ENCODE measurements around the gene FXYD6.

- no peak for TF ChIP-seq POLR2H (tag; IDR thresholded peaks at IDR 0.05; ENCODE audit: low read depth)
- no peak for TF ChIP-seq REST (IDR thresholded peaks at IDR 0.05; ENCODE audit: borderline replicate concordance)
- no peak for TF ChIP-seq REST (CRISPR knock-in tag; IDR thresholded peaks at IDR 0.05; ENCODE audit: low read depth)
- TF ChIP-seq SIX5 (IDR thresholded peaks at IDR 0.05; ENCODE audit: borderline replicate concordance in 1 of 2, insufficient read depth in 1 of 2, low read depth in 1 of 2, low read length in 2 of 2): no peak
- no peak for TF ChIP-seq IRF1 (CRISPR knock-in tag; IDR thresholded peaks at IDR 0.05; ENCODE audit: borderline replicate concordance)
These were observed 458 bp downstream of the FXYD6 start for GRCh38 chr11:117876059-117876340.

All from K562 (cell line).